HG03060 (cell line): ENCODE data around the gene RASAL1.

ENCODE experiments used
- ATAC-seq: cut with Tn5 transposase; IDR thresholded peaks from one replicate; pipeline ENCODE4 v1.9.1; 2021; ENCODE audit warnings: low read depth, moderate number of reproducible peaks; ENCODE audit not compliant: unreplicated experiment

Gene RASAL1

DNA sequence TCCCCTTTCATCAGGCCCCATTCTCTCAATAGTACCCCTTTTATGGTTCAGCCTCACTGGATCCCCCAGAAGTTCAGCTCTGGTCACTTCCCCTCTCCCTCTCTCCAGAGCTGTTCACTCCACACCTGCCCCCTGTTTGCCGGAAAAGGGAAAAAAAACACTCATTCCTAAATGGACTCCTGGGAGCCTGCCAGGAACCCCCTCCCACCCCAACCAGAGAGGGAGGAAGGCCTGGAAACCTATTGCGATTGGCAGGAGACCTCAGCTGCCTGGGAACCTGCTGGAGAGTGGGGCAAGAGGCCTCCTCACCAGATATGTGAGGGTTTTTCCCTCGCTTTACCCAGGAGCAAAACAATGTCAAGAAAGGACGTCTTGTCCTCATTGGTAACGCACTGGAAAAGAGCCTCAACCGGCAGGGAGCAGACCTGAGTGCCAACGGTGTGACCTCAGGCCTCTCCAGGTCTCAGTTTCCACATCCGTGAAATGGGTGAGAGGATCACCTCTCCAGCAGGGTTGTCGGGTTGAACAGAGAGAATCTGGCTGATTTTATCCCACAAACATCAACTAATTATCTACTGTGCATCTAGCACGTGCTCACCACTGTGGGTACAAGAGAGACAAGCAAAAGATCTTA lies 74.4 kb downstream of the RASAL1 start:
- ATAC-seq = no peak

DNA sequence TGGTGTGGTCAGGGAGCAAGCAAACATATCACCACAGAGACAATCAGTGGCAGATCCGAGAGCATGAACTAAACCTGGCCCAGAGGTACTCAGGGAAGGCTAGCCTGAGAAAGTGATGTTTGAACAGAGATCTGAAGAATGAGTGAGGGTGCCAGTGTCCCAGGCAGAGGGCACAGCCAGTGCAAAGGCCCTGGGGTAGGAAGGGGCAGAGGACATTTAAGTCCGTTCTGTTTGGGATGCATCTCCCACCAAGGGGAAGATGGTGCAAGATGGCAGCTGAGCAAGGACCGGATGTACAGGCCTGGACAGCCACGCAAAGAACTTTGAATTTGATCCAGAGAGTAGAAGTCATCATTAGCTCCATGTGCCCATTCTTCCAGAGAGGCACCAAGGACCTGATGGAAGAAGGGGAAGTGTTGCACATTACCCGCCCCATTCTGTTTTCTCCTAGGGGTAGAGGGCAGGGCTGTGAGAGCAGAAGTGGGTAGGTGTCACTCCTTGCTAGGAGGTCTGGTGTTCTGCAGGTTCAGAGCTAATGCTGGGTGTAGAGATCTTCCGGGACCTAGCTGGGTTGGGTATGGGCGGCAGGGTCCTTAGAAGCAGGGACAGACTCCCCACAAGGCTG lies 75.1 kb downstream of the RASAL1 start:
- no peak for ATAC-seq

DNA sequence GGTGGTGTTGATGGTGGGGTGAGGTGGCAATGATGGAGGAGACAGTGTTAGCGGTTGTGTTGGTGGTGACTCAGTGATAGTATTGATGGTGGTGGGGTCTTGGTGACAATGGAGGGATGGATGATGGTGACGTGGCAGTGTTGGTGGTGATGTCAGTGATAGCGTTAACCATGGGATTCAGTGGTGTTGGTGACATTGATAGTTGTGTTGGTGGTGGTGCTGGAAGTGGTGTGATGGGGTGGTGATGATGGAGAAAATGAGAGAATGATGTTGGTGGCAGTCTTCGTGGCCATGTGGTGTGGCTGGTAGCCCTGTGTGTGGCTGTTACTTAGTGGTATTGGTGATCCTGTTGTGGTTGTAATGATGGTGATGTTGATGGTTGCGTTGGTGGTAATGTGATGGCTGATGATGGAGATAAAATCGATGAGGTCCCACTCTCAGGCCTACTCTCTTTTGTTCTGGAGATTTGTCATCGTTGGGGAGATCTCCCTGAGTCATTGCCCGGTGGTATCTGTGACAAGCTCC lies 76.4 kb downstream of the RASAL1 start:
- no peak for ATAC-seq

DNA sequence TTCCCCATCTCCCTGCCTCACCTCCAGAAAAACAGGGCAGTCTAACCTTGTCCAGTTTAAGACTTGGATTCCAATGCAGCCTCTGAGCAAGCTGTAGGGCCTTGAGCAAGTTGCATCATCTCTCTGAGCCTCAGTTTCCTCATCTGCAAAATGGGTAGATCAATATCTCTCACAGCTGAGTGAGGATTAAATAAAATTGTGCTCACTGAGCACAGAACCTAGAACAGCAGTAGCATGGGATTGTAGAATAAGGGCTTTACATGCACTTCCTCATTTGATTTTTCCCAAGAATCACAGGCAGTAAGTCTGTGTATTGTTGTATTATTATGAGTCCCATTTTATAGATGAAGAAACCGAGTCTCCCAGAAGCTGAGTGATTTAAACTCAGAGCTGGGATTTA lies 77.0 kb downstream of the RASAL1 start:
- ATAC-seq = no peak

DNA sequence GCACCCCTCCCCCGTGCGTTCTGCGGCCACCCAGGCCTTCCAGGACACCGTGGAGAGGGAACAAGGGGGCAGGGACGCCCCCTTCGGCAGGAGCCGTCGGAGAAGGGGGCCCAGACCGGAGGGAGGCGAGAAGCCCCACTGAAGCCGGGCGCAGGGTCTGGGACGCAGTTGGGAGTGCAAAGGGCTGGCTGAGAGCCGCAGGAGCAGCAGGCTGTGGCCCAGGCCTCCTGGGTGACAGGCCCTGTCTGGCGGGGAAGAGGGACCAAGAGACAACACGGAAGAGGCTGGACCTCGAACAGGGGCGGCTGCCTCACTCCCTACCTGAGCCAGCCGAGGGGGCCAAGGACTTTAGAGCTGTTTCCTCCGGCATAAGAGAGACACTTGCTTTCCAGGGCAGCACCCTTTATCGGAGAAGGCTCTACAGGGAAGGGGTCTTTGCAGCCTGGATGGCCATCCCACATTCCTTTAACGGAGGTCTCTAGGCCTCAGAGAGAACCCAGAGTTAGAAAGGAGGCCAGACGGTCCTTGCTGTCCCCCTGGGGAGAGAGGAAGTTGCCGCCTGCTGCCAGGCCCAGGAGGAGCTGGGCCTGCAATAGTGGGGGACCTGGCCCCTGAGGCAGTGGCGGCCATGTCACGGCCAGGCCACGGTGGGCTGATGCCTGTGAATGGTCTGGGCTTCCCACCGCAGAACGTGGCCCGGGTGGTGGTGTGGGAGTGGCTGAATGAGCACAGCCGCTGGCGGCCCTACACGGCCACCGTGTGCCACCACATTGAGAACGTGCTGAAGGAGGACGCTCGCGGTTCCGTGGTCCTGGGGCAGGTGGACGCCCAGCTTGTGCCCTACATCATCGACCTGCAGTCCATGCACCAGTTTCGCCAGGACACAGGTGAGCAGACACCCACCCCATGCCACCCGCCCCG lies 77.7 kb downstream of the RASAL1 start:
- ATAC-seq = no peak

DNA sequence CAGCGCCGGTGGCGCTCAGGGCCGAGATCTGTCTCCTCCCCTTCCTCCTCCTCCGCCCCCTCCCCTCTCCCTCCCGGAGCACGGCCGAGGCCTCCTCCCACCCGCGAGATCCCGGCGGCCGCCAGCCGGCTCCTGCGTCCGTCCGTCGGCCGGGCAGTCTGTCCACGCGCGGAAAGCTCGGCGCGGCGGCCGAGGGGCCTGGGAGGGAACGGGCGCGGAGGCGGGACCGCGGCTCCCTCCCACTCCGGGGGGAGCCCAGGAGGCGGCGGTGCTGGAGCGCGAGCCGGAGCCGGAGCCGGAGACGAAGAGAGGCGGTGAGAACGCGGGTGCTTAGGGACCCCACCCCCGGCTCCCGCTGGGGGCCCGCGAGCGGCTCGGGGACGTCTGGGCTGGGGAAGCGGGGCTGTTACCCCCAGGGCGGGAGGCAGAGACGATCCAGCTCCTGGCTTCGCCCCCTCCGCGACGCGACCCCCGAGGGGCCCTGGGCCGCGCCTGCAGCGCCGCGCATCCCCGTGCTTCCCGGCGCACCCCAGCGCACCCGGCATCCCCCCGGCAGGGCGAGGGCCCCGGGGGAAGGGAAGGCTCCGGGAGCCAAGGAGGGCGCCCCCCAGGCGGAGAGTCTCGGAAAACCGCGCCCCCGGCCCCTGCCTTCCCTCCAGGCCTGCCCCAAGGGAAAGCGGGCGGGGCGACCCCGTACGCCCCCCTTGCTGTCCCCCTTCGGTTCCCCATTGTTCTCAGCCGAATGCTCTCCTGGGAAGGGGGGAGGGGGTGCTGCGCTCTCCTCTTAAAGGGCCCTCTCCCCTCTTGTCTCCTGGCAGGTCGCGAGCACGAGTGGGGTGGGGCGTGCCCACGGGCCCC lies 78.7 kb downstream of the RASAL1 start, which contains the start of gene DTX1:
DTX1 (plus strand) TSS at position 100 of the 858 bp plus-strand sequence. CDS start 1,463 bp downstream, outside the sequence.
- no peak for ATAC-seq

DNA sequence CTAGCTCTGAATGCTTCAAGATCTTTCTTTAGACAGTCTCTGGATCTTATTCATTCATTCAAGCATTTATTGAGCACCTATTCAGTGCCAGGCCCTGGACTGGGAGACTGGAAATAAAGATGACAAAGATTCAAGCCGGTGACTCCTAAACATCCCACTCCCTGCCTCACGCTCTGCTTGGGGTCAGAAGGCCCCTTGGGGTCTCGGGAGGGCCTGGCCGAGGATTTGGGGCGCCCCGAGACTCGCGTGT lies 79.3 kb downstream of the RASAL1 start:
- ATAC-seq = no peak

DNA sequence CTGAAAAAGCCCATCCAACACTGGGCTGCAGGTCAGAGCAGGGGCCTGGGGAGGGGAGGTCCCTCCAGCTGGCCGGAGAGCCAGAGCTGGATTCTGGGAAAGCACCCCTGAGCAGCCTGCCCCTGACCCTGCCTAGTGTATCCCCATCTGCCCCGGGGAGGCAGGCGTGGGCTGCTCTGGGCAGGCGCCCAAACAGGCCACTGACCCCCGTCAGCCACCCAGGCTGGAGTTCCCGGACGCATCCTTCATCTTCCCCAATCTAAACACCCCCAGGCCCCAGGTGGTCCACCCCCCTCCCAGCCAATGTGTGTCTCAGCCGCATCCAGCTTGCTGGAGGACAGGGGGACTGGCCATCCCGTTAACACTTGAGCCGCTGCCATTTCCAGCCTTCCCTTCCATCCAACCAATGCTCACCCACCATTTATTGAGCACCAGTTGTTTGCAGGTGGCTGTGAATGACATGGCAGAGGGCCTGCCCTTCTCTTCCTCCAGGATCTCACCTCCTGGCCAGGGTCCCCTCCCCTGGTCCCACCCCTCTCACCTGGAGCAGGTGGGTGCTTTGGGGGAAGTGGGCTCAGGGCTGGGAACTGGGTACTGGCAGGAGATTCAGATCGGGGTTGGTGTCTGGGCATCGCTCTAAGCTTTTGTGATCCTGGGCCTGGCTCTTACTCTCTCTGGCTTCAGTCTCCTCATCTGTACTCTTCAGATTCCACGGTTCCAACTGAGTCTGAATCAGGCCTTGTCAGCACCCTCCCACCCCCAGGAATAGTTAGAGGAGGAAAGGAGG lies 79.8 kb downstream of the RASAL1 start:
- no peak for ATAC-seq

DNA sequence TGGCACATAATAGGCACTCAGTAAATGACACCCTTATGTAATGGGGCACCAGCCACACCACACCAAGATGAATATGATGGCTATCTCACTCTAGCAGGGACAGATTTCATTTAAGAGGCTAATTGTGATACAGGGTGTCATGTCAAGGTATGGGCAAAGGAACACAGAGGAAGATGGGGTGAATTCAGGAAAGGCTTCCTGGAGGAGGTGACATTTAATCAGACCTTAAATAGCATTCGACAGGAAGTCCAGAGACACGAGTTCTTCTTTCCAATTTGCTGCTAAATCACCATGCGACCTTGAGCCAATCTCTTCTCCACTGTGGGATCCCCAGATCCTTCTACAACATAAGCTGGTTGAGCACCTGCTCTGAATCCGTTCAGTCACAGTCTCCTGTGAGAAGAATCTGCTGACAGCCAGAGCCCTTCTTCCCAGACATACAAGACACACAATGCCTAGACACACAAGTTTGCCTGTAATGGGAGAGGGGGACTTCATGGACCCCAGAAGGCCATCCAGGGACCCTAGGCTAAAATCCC lies 80.5 kb downstream of the RASAL1 start:
- no peak for ATAC-seq

DNA sequence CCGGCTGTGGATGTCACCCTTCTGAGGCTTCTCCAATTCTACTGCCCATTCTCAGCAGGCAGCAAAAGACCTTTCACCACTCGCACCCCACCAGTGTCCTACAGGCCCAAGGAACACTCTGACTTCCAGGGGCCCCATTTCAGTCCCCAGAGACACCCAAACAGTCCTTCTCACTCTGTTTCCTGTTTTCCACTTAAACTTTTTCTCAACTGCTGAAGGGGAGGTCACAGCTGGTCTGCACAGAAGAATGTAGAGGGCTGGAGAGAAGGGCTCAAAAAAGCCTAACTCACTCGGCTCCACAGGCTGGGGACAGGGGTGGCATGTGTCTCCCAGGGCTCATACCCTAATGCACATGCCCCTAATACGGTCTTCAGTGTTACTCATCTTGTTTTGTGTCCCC lies 83.2 kb downstream of the RASAL1 start:
- ATAC-seq = no peak

DNA sequence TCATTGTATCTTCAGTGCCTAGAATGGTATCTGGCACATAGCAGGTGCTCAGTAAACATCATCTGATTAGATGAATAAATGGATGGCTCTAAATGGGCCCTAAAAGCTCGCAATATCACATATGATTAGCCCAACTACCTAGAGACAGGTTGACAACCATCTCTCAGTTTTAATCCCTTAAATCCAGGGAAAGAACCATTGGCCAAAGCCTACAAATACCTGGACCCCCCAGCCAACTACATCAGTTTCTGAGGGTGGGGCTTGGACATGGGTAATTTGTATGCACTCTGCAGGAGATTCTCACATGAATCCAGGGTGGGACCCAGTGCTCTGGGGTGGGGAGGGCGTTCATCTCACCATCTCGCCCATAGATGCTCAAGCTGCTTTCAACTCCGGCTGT lies 83.8 kb downstream of the RASAL1 start:
- ATAC-seq = no peak

DNA sequence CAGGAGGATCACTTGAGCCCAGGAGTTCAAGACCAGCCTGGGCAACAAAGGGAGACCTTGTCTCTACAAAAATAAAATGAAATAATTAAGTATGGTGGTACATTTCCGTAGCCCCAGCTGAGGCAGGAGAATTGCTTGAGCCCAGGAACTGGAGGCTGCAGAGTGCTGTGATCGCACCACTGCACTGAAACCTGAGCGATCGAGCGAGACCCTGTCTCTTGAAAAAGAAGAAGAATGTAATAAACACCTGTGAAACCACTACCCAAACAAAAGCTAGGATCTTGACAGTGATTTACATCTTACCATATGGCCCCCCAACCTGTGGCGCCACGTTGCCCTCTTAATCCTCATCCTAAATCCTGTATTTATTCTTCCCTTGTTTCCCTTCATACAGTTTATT lies 84.8 kb downstream of the RASAL1 start:
- ATAC-seq = no peak

DNA sequence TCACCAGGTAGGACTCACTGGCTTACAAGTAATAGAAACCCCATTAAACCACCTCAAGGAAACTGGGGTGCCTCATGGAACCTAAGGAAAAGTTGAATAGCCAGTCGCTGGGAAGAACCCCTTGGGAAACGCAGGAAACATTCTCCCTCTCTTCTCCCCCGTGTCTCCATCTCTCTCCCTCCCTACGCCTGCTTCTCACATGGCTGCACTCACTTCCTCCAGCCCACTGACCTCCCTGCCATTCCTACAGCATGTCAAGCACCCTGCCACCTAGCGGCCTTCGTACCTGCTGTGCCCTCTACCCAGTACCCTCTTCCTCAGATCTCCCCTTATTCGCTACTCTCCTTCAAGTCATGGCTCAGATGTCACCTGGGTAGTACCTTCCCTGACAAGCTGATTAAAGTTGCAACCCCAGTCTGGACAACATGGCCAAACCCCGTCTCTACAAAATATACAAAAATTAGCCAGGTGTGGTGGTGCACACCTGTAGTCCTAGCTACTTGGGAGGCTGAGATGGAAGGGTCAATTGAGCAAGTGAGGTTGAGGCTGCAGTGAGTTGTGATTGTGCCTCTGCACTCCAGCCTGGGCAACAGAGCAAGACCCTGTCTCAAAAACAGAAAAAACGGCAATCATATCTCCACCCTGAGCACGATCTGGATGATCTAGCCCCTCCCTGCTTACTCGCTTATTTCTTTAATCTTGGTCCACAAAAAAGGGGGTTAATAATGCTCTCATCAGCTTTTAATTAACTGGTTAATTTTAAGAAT lies 85.4 kb downstream of the RASAL1 start:
- no peak for ATAC-seq
